ENCODE results near the gene FBXO48.

The FBXO48 gene

GRCh38 chr2:68412127-68412819 lies 54.8 kb downstream of the FBXO48 start:
- no peak for DNase-seq (ENCODE audit: low read depth)

GRCh38 chr2:68411397-68412126 lies 55.5 kb downstream of the FBXO48 start:
- no peak for DNase-seq (ENCODE audit: low read depth)

All from iris pigment epithelial cell (primary cell).